Caki2 (cell line): ENCODE measurements around the gene HIKESHI. TPM values are rescaled to one million over a fixed set of nuclear protein-coding genes. Genes with fewer than 3 reads are reported as not detected.

ENCODE experiments used
- total RNA-seq: library from RNA; depleted of rRNA; stranded (reverse); fragments of >200 nt; shearing (Covaris generic); gene quantifications from 2 replicates; pipeline ENCODE4 v1.2.3, GENCODE V29; 2014; ENCODE audit warnings: low replicate concordance; rRNA removed

HIKESHI gene
- total RNA-seq, 1 experiment from 2014 or later, result 57.7 TPM

Other genes starting within 250 kb of the HIKESHI start
- 52.2 and 116 TPM in 2 replicates for gene PICALM, start 233.2 kb upstream of the HIKESHI start, total RNA-seq
- 7.0 and 10.3 TPM in 2 replicates for gene EED, start 57.5 kb upstream of the HIKESHI start, total RNA-seq
- 0.51 TPM in 1 of 2 replicates, not detected in the other for gene CCDC81, start 72.6 kb downstream of the HIKESHI start, total RNA-seq